Type B pancreatic cell (in vitro differentiated cells): Measurements from ENCODE around the gene KHK. TPM values are rescaled to one million over a fixed set of nuclear protein-coding genes. Genes with fewer than 3 reads are reported as not detected.

Source experiments
- DNase-seq: peaks from one replicate; pipeline ENCODE4 v3.0.0; 2021; ENCODE audit warnings: mixed read lengths; ENCODE audit not compliant: unreplicated experiment; ENCODE audit errors: extremely low spot score
- H3K27ac Mint-ChIP-seq: 2 replicates; pipeline ENCODE4 v1.8.0; 2021; ENCODE audit warnings: mild to moderate bottlenecking, mixed read lengths
- H3K27me3 Mint-ChIP-seq: 2 replicates; pipeline ENCODE4 v1.8.0; 2021; ENCODE audit warnings: mixed read lengths
- H3K36me3 Mint-ChIP-seq: 2 replicates; pipeline ENCODE4 v1.8.0; 2021; ENCODE audit warnings: mixed read lengths
- H3K4me1 Mint-ChIP-seq: one replicate; pipeline ENCODE4 v1.8.0; 2021; ENCODE audit warnings: mixed read lengths; ENCODE audit not compliant: unreplicated experiment
- H3K4me3 Mint-ChIP-seq: 2 replicates; pipeline ENCODE4 v1.8.0; 2021; ENCODE audit warnings: mild to moderate bottlenecking, mixed read lengths
- H3K9me3 Mint-ChIP-seq: 2 replicates; pipeline ENCODE4 v1.8.0; 2021; ENCODE audit warnings: mixed read lengths
- CTCF ChIP-seq: fragments of 200-600 bp; sonication (generic); conservative IDR thresholded peaks from 2 replicates; pipeline ENCODE4 v1.5.0; 2021; ENCODE audit warnings: antibody characterized with exemption, mild to moderate bottlenecking
- total RNA-seq: library from RNA; stranded (reverse); gene quantifications from 2 replicates; pipeline ENCODE4 v1.2.1, GENCODE V29; 2021; ENCODE audit warnings: low replicate concordance

KHK gene
- total RNA-seq, 1 donor from 2014 or later = 14.7 TPM

- H3K4me3 Mint-ChIP-seq = no peak overlapping the region
- H3K27ac Mint-ChIP-seq = no peak overlapping the region
- peaks cover 5% of the 10 kb centered on the region for H3K36me3 Mint-ChIP-seq
- no peak for TF ChIP-seq CTCF
- peaks cover 5% of the 10 kb centered on the region for H3K4me1 Mint-ChIP-seq
- H3K27me3 Mint-ChIP-seq = no peaks in the 10 kb centered on the region
- H3K9me3 Mint-ChIP-seq = no peaks in the 10 kb centered on the region
- DNase-seq = no peak
These were observed 27.3 kb upstream of the KHK start for GRCh38 chr2:27059141-27059820.

GRCh38 chr2:27060323-27060722 lies 26.2 kb upstream of the KHK start:
- no peak for TF ChIP-seq CTCF
- Mint-ChIP-seq H3K36me3 (peaks cover 4% of the 10 kb centered on the region), H3K4me1 (peaks cover 5% of the 10 kb centered on the region), H3K4me3 (no peak overlapping the region), H3K9me3 (no peaks in the 10 kb centered on the region), H3K27ac (no peak overlapping the region), H3K27me3 (no peaks in the 10 kb centered on the region)
- DNase-seq = no peak

GRCh38 chr2:27065128-27065527 lies 21.4 kb upstream of the KHK start:
- peaks cover 22% of the 10 kb centered on the region for H3K4me1 Mint-ChIP-seq
- H3K27me3 Mint-ChIP-seq = no peaks in the 10 kb centered on the region
- TF ChIP-seq CTCF = no peak
- no peak for DNase-seq
- H3K9me3 Mint-ChIP-seq = no peaks in the 10 kb centered on the region
- no peak overlapping the region for H3K27ac Mint-ChIP-seq
- peaks cover 24% of the 10 kb centered on the region for H3K36me3 Mint-ChIP-seq
- H3K4me3 Mint-ChIP-seq = no peak overlapping the region

- no peak overlapping the region for H3K27ac Mint-ChIP-seq
- H3K9me3 Mint-ChIP-seq = no peaks in the 10 kb centered on the region
- no peaks in the 10 kb centered on the region for H3K27me3 Mint-ChIP-seq
- no peak overlapping the region for H3K4me3 Mint-ChIP-seq
- DNase-seq = no peak
- TF ChIP-seq CTCF = no peak
- H3K4me1 Mint-ChIP-seq = peaks cover 22% of the 10 kb centered on the region
- peaks cover 28% of the 10 kb centered on the region for H3K36me3 Mint-ChIP-seq
These were observed 19.2 kb upstream of the KHK start for GRCh38 chr2:27067385-27067784.

- no peaks in the 10 kb centered on the region for H3K27me3 Mint-ChIP-seq
- peaks cover 29% of the 10 kb centered on the region for H3K4me1 Mint-ChIP-seq
- no peak for DNase-seq
- no peaks in the 10 kb centered on the region for H3K9me3 Mint-ChIP-seq
- H3K27ac Mint-ChIP-seq = peak overlapping the region; percentile 93
- peaks cover 26% of the 10 kb centered on the region for H3K36me3 Mint-ChIP-seq
- no peak for TF ChIP-seq CTCF
- peak overlapping the region; percentile 98 for H3K4me3 Mint-ChIP-seq
These were observed 17.1 kb upstream of the KHK start for GRCh38 chr2:27069436-27069835.
